ENCODE data around the gene TMSB15C.

The TMSB15C gene

GRCh38 chrX:104041003-104041402 lies 35.0 kb downstream of the TMSB15C start:
- DNase-seq, result no peak

- no peak for DNase-seq
Measured at GRCh38 chrX:104039689-104040505, 36.1 kb downstream of the TMSB15C start, which contains the start of gene H2BW2. Gene H2BW2 (plus strand): TSS chrX:104039956. CDS start chrX:104039995, 39 bp downstream.
